ENCODE data around the gene TARM1.
"Not testable (repeated sequence)": the region's sequence is repeated elsewhere in the genome, so short reads cannot be mapped to it uniquely, and the experiment has no call there.

The TARM1 gene

DNA sequence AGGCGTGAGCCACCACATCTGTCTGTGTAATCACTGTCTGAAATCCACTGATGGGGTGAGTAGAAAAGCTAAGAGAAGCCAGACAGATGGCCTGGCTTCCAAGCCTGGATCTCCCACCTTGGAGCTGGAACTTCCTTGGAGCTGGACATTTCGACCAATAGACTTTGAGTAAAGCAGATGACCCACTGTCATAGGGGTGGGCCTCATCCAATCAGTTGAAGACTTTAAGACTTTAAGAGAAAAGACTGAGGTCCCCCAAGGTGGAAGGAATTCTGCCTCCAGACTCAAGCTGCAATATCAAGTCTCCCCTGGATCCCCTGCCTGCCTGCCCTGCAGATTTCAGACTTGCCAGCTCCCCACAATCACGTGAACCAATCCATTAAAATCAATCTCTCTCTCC is 38.2 kb downstream of the TARM1 start:
- DNase-seq (ENCODE audit: low read depth) = no peak
- TF ChIP-seq, protein P1, sequence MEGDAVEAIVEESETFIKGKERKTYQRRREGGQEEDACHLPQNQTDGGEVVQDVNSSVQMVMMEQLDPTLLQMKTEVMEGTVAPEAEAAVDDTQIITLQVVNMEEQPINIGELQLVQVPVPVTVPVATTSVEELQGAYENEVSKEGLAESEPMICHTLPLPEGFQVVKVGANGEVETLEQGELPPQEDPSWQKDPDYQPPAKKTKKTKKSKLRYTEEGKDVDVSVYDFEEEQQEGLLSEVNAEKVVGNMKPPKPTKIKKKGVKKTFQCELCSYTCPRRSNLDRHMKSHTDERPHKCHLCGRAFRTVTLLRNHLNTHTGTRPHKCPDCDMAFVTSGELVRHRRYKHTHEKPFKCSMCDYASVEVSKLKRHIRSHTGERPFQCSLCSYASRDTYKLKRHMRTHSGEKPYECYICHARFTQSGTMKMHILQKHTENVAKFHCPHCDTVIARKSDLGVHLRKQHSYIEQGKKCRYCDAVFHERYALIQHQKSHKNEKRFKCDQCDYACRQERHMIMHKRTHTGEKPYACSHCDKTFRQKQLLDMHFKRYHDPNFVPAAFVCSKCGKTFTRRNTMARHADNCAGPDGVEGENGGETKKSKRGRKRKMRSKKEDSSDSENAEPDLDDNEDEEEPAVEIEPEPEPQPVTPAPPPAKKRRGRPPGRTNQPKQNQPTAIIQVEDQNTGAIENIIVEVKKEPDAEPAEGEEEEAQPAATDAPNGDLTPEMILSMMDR (conservative IDR thresholded peaks at IDR 0.05; ENCODE audit: low read length) = no peak

DNA sequence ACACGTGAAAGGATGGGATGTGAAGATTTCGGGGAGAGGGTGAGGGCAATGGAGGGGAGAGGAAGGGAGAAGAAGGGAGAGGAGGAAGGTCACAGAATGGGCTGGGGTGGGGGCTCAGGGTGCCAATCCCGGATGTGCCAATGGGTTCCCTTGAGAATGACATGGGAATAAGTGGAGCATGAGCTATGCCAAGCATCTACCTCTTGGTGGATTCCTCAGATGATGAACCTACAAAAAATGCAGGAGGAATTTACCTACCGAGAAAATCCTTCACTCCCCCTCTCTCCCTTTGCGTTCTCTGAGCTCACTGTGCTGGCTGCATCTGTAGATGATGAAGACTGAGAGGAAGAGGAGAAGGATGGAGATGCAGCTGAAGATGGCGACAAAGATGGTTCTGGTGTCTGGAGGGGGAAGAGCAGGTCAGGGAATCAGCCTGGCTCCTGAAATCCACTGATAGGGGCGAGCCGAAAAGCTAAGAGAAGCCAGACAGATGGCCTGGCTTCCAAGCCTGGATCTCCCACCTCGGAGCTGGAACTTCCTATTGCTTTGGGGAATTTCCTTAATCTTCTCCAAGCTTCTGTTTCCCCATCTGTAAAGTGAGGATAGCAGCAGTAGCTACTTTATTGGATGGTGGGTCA is 39.1 kb downstream of the TARM1 start:
- no peak overlapping the region for H3K4me3 ChIP-seq (ENCODE audit: low read length)
- no peak for DNase-seq (ENCODE audit: low read depth)
- TF ChIP-seq, protein P1 (conservative IDR thresholded peaks at IDR 0.05; ENCODE audit: low read length) = no peak

More for the DNA sequence above, 38.2 kb downstream of the TARM1 start:
- no peak overlapping the region for H3K4me3 ChIP-seq (ENCODE audit: low read length)

DNA sequence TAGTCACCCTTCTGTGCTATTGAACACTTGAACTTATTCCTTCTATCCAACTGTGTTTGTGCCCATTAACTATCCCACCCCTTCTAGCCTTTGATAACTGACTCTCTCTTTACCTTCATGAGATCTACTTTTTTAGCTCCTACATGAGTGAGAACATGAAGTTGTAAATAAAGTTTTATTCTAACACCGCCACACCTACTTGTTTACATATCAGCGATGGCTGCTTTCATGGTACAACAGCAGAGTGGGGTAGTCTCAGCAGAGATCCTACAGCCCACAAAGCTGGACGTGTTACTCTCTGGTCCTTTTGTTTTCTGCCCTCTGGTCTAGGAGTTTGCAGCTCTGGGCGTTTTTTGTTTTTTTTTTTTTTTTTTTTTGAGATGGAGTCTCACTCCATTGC is 41.2 kb downstream of the TARM1 start:
- TF ChIP-seq, protein P1 (conservative IDR thresholded peaks at IDR 0.05; ENCODE audit: low read length) = no peak
- DNase-seq (ENCODE audit: low read depth) = no peak
- H3K4me3 ChIP-seq (ENCODE audit: low read length) = no peak overlapping the region

DNA sequence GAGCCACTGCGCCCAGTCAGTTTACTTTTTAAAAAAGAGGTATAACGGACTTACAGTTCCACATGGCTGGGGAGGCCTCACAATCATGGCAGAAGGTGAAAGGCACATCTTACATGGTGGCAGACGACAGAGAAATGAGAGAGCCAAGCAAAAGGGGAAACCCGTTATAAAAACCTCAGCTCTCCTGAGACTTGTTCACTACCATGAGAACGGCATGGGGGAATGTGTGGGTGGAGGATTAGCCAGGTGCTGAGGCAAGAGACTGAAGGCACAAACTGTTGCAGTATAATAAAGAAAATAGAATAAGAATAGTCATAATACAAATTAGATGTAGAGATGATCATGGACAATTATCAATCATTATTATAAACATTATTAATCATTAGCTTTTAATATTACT is 44.6 kb downstream of the TARM1 start:
- not testable (repeated sequence) for H3K4me3 ChIP-seq (ENCODE audit: low read length); DNase-seq (ENCODE audit: low read depth)

DNA sequence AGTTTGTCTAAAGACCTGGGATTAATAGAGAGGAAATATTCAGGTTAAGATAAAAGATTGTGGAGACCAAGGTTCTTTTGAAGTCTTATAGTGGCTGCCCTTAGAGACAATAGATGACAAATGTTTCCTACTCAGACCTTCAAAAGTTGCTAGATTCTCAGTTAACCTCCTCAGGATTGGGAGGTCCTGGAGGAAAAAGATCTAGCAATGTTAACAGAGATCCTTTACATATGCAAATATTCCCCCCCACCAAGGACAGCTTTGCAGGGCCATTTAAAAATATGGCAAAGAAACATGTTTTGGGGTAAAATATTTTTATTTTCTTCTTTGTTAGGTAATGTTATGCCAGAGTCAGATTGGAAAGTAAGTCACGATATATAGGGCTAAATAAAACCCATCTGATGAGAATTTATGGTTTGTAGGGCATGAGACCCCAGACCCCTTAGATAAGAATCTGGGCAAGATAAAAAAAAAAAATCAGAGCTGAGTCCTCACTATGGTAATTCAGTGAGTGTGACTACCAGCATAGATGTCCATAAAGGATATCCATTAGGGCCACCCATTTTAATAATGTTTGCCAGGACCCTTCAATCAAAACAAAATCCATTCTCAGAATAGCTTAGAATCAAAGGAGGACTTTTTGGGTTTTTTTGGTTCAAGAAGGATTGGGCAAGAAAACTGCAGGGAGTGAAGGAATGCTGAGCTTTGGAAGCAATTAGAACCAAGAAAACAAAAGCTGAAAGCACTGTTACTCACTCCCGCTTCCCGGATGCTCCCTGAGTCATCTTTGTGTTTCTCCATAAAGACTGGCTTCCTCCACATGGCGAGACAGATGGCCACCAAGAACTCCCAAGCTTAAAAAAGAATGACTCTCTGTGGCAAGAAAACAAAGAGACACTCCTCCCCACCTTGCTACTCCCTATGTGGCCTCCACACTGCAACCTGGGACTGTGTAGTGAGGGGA is 45.7 kb downstream of the TARM1 start:
- peak; percentile 93 for DNase-seq (ENCODE audit: low read depth)
- TF ChIP-seq, protein P1 (conservative IDR thresholded peaks at IDR 0.05; ENCODE audit: low read length) = no peak

DNA sequence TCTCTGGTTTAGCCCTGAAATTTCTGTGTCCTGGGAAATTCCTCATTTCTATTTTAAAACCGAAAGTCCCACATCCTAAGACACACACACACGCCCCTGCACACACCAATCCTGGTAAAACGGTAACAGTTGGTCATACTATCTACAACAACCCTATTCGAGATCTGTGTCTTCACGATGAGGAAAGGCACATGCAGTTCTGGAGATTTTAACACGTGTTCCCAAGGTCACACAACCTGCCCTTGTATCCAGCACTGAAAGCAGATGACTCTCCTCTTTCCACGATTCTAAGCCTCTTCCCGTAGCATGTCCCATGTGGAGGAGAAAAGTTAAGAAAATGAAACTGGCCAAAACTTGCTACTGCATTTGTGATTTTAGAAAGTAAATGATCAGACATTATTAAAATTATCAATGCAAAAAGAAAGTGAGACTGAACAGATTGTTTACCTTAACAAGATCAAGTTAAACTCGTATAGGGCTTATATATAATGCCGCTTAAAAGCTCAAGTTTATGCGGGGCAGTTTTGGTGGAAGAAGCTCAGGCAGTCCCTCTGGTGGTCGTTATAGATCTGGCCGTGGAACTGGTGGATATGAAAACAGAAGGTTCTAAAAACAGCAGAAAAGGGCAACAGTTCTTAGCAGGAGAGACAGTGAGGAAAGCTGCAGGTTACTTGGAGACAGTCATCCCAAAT is 50.1 kb downstream of the TARM1 start:
- peak overlapping the region; percentile 58 for H3K4me3 ChIP-seq (ENCODE audit: low read length)
- TF ChIP-seq, protein P1 (conservative IDR thresholded peaks at IDR 0.05; ENCODE audit: low read length) = peak; percentile 67
- DNase-seq (ENCODE audit: low read depth) = peak; percentile 27

More for the DNA sequence above, 45.7 kb downstream of the TARM1 start:
- no peak overlapping the region for H3K4me3 ChIP-seq (ENCODE audit: low read length)

DNA sequence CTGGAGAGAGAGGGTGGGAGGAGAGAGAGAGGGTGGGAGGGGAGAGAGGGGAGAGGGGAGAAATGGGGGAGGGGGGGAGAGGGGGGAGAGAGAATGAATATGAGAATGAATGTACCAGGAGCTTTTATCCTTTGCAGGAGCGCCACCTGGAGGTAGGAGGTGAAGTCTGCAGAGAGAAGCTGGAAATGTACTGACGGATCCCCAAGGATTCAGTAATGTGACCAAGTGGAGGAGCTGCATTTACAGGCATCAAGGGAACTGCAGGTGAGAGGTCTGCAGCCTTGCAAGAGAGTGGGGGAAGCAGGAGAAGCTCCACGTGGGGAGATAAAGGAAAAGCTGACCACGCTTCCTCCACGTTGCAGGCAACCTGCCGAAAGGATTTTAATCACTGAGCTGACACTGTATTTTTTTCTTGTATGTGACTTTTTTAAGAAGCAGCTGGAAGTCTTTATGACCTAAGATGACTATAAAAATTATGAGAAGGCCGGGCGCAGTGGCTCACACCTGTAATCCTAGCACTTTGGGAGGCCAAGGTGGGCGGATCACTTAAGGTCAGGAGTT is 51.2 kb downstream of the TARM1 start:
- peak; percentile 55 for DNase-seq (ENCODE audit: low read depth)
- TF ChIP-seq, protein P1 (conservative IDR thresholded peaks at IDR 0.05; ENCODE audit: low read length) = peak; percentile 81
- no peak overlapping the region for H3K4me3 ChIP-seq (ENCODE audit: low read length)
